ENCODE data around the gene MTARC2. TPM values are rescaled to one million over a fixed set of nuclear protein-coding genes. Genes with fewer than 3 reads are reported as not detected.

MTARC2 gene
- polyA plus RNA-seq, 1 donor from 2014 or later, result not detected

- no peak overlapping the region for H3K4me2 ChIP-seq (ENCODE audit: low read length)
Measured at GRCh38 chr1:220767312-220768125, 19.4 kb downstream of the MTARC2 start.

More at GRCh38 chr1:220767312-220768125, 19.4 kb downstream of the MTARC2 start:
- H3F3A ChIP-seq (ENCODE audit: insufficient read depth, low read length, poor library complexity, severe bottlenecking), result no peaks in the 10 kb centered on the region
- H4K20me1 ChIP-seq (ENCODE audit: insufficient read depth), result no peaks in the 10 kb centered on the region
- TF ChIP-seq EZH2 (IDR thresholded peaks at IDR 0.05; ENCODE audit: borderline replicate concordance, insufficient read depth, low read length, poor library complexity, severe bottlenecking) (no peak), TAF1 (IDR thresholded peaks at IDR 0.05; ENCODE audit: low read depth) (no peak), RAD21 (conservative IDR thresholded peaks at IDR 0.05) (no peak), SMC3 (conservative IDR thresholded peaks at IDR 0.05; ENCODE audit: poor library complexity) (no peak), MXI1 (conservative IDR thresholded peaks at IDR 0.05; ENCODE audit: poor library complexity, severe bottlenecking) (no peak), CTCF (IDR thresholded peaks at IDR 0.05; ENCODE audit: poor library complexity, severe bottlenecking) (no peak), POLR2AphosphoS5 (IDR thresholded peaks at IDR 0.05) (no peak), EP300 (conservative IDR thresholded peaks at IDR 0.05; ENCODE audit: poor library complexity, severe bottlenecking) (no peak), REST (IDR thresholded peaks at IDR 0.05; ENCODE audit: borderline replicate concordance) (no peak)
- H2AFZ ChIP-seq (ENCODE audit: low read depth, low read length), result no peak overlapping the region
- H3K36me3 ChIP-seq (ENCODE audit: insufficient read depth, low read length), result no peaks in the 10 kb centered on the region
- no peaks in the 10 kb centered on the region for H3K9me3 ChIP-seq (ENCODE audit: low read length)
- no peaks in the 10 kb centered on the region for H3K9me2 ChIP-seq (ENCODE audit: insufficient read depth, low read length)
- no peak overlapping the region for H3K4me3 ChIP-seq (ENCODE audit: low read length)
- H3K79me2 ChIP-seq (replicated peaks; ENCODE audit: insufficient read depth, low read length), result no peaks in the 10 kb centered on the region
- H3K9ac ChIP-seq (ENCODE audit: low read length), result no peak overlapping the region
- no peak overlapping the region for H3K27ac ChIP-seq (ENCODE audit: low read length)
- H3K27me3 ChIP-seq (ENCODE audit: insufficient read depth, low read depth, low read length), result no peaks in the 10 kb centered on the region
